Central memory CD8-positive, alpha-beta T cell (primary cell): ENCODE data around the gene TUBGCP3.

Experiments
- ATAC-seq: fragments of 150-1000 bp; cut with Tn5 transposase; replicated peaks from 2 replicates; pipeline ENCODE4 v1.10.0; 2022; ENCODE audit warnings: mild to moderate bottlenecking, moderate FRiP score, moderate number of reproducible peaks; ENCODE audit not compliant: poor library complexity, severe bottlenecking; ENCODE audit errors: extremely low read depth
- DNase-seq, 2 donors: peaks; one replicate each; pipeline ENCODE4 v3.0.0; 2021; ENCODE audit warnings: low spot score in 2 of 2
- H3K27ac Mint-ChIP-seq: one replicate; pipeline ENCODE4 v1.8.0; 2022; ENCODE audit warnings: low read depth, mild to moderate bottlenecking, moderate library complexity, mixed read lengths
- H3K27me3 Mint-ChIP-seq: one replicate; pipeline ENCODE4 v1.8.0; 2022; ENCODE audit warnings: mixed read lengths
- H3K36me3 Mint-ChIP-seq: one replicate; pipeline ENCODE4 v1.8.0; 2022; ENCODE audit warnings: mild to moderate bottlenecking, moderate library complexity, mixed read lengths; ENCODE audit not compliant: insufficient read depth
- H3K4me1 Mint-ChIP-seq: one replicate; pipeline ENCODE4 v1.8.0; 2022; ENCODE audit warnings: mixed read lengths
- H3K4me3 Mint-ChIP-seq: one replicate; pipeline ENCODE4 v1.8.0; 2022; ENCODE audit warnings: mild to moderate bottlenecking, moderate library complexity, mixed read lengths
- H3K9me3 Mint-ChIP-seq: one replicate; pipeline ENCODE4 v1.8.0; 2022; ENCODE audit warnings: mixed read lengths

The TUBGCP3 gene

DNA sequence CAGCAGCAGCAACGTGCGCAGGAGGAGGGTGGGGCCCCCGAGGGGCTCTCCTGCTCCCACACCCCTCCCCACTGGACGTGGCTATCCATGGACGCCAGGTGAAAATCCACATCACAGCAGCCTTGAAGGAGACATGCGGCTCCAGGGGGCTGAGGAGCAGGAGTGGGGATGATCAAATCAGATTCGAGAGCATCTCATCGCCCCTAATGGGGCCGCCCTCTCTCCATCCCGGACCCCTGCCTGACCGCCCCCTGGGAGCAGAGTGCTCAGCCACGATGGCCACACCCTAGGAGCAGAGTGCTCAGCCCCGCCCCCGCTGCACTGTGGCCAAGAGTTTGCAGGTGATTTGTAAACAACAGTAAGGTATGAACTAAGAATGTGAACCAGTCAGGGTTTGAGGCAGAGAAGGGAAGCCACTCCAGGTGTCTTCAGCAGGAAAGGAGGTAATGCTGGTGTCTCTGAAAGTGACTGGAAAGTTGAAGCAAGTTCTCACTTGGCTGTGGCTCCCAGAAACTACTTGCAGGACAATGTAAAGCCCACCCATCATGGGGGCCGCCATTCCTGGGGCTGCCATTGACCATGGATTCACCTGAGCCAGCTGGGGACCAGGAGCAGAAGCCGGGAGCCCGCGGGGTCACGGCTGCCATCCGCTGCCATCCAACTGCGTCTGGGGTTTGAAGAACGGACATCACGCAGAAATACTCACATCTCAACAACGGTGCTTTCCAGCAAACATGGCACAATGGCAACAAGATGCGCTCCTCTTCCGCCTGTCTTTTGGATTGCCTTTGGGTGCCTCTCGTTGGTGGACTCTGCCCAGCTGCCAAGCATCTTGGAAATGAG is 140.0 kb downstream of the TUBGCP3 start:
- no peak overlapping the region for H3K27ac Mint-ChIP-seq
- peak in 1 of 2 donors; percentile 4 for DNase-seq
- peaks cover 46% of the 10 kb centered on the region for H3K27me3 Mint-ChIP-seq
- H3K36me3 Mint-ChIP-seq, result peaks cover 1% of the 10 kb centered on the region
- H3K4me1 Mint-ChIP-seq, result peaks cover 5% of the 10 kb centered on the region
- no peak for ATAC-seq
- H3K4me3 Mint-ChIP-seq, result no peak overlapping the region
- no peaks in the 10 kb centered on the region for H3K9me3 Mint-ChIP-seq

DNA sequence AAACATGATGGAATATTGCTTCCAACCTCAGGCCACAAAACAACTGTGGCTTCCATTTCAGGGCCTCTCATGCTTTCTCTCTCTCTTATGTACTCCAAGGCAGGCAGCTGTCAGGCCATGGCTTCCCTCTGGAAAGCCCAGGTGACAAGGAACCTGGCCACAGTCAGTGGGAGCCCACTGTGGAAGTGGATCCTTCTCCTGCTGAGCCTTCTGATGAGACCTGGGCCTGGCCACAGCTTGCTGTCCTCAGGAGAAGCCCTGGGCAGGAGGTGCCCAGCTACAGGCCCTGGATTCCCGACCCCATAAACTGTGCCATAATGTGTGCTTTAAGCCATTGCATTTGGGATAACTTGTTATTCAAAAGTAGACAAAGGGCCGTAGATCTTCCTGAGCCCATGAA is 140.6 kb downstream of the TUBGCP3 start:
- H3K4me3 Mint-ChIP-seq, result no peak overlapping the region
- H3K9me3 Mint-ChIP-seq, result no peaks in the 10 kb centered on the region
- H3K36me3 Mint-ChIP-seq, result peaks cover 1% of the 10 kb centered on the region
- H3K4me1 Mint-ChIP-seq, result peaks cover 5% of the 10 kb centered on the region
- H3K27me3 Mint-ChIP-seq, result peaks cover 46% of the 10 kb centered on the region
- ATAC-seq (no peak), DNase-seq (peak in 1 of 2 donors; percentile 5)
- H3K27ac Mint-ChIP-seq, result no peak overlapping the region

DNA sequence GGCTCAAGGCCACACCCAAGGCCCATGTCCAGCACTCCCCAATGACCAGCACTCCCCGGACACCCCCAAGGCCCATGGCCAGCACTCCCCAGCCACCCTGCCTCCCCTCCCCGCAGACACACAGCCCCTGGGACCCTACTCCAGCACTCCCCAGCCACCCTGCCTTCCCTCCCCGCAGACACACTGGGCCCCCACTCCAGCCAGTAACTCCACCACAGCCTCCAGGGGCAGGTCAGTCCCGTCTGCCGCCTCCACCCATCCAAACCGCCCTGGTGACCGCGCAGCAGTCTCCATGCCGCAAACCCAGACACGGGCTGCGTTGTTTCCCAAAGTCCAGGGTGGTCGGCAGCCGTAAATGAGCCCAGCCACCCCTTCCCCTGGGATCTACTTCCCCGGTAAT is 141.1 kb downstream of the TUBGCP3 start:
- peaks cover 5% of the 10 kb centered on the region for H3K4me1 Mint-ChIP-seq
- H3K27me3 Mint-ChIP-seq, result peaks cover 46% of the 10 kb centered on the region
- ATAC-seq (no peak), DNase-seq (peak in 1 of 2 donors; percentile 3)
- H3K9me3 Mint-ChIP-seq, result no peaks in the 10 kb centered on the region
- H3K4me3 Mint-ChIP-seq, result no peak overlapping the region
- H3K36me3 Mint-ChIP-seq, result peaks cover 1% of the 10 kb centered on the region
- H3K27ac Mint-ChIP-seq, result no peak overlapping the region

DNA sequence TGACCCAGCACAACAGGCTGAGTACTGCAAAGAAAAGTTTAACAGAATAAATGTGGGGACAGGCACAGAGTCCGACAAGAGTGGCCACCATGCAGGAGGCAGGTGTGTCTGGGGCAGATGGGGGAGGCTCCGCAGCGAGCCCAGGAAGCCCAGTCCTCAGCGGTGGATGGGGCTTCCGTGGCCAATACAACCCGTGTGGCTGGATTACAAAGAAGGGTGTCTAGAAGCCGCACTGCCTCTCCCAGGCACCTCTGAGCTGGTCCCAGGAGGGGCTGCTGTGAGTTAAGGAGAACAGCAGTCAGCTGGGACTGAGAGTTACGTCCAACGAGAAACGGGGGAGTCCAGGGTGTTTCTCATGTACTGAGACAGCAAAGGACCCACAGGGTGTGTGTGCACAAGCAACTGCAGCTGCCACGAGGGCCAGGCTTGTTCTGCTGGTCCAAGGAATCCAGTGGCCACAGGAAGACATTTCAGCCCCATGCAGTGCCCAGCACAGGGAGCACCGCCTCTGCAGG is 141.5 kb downstream of the TUBGCP3 start:
- ATAC-seq, result no peak
- Mint-ChIP-seq H3K27me3 (peaks cover 46% of the 10 kb centered on the region), H3K9me3 (no peaks in the 10 kb centered on the region), H3K4me3 (no peak overlapping the region), H3K27ac (no peak overlapping the region), H3K36me3 (peaks cover 1% of the 10 kb centered on the region), H3K4me1 (peaks cover 5% of the 10 kb centered on the region)
- no peak for DNase-seq

DNA sequence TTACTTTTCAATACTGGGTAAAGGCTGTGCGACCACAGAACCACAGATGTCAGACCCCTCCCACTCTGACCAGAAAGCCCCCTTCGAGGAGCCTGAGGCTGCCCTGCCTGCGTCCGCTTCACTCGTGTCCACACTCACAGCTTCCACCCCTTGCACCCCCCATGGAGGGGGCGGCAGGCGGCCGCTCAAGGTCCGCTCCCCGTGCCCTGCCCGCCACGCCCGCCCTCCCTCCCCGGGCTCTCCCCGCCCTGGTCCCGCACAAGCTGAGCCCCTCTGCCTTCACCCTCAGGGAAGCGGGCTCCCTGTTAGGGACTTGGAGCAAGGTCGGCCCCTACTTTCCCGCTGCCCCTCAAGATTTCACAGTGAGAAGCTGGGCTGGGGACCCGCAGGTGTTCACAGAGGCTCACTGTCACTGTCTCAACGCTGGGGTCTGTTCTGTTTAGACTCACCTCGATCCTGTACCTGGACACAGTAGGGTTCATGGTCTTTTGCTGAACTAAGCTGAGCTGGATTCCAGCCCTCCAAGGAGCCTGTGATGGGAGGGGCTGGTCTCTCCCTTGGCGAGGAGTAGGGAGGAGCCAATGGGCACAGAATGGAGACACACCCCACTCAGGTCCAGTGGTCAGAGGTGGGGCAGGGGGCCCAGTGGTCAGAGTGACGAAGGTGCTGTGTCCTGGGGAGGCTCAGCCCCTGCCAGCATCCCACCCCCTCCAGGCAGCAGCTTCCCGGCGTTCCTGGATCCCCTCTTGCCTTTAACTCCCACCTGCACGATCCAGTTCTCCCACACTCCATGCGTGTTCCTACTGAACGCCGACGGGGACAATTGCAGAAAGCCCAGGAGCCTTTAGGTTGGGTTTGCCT is 142.3 kb downstream of the TUBGCP3 start:
- Mint-ChIP-seq H3K27ac (no peak overlapping the region), H3K36me3 (no peaks in the 10 kb centered on the region), H3K27me3 (peaks cover 47% of the 10 kb centered on the region), H3K4me3 (no peak overlapping the region), H3K4me1 (peaks cover 5% of the 10 kb centered on the region), H3K9me3 (no peaks in the 10 kb centered on the region)
- ATAC-seq, result no peak
- peak in 1 of 2 donors; percentile 6 for DNase-seq

DNA sequence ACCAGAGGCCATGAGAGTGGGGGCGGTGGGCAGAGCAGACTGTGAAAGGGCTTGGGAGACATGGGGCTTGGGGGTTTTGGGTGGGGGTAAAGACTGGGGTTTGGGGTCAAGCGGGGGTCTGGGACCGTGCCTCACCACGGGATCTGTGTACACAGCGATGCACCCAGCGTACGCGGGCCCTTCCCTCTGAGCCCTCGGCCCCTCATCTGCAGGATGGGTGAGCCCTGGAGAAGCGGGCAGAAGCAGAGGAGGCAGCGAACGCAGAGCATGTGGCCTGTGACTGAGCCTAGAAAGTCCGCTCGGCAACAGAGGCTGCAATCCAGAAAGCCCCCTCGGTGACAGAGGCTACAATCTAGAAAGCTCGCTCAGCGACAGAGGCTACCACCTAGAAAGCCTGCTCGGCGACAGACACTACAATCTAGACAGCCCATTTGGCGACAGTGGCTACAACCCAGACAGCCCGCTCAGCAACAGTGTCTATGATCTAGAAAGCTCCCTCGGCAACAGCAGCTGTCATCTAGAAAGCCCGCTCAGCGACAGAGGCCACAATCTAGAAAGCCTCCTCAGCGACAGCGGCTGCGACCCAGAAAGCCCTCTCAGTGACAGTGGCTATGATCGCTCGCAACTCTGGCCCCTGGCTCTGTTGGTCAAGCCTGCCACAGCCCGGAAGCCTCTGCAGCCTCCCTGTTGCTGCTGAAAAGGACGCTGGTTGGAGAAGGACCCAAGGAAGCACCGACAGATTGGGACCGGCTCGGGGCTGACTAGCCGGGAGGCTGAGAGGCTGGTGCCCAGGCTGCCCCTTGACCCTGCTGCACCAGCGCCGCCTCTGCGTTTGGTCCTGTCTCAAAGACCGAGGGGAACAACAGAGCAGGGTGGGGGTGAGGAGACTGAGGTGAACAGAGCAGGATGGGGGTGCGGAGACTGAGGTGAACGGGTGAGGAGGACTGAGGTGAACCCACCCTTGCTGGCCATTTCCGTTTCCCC is 143.2 kb downstream of the TUBGCP3 start:
- ATAC-seq, result peak; percentile 10

DNA sequence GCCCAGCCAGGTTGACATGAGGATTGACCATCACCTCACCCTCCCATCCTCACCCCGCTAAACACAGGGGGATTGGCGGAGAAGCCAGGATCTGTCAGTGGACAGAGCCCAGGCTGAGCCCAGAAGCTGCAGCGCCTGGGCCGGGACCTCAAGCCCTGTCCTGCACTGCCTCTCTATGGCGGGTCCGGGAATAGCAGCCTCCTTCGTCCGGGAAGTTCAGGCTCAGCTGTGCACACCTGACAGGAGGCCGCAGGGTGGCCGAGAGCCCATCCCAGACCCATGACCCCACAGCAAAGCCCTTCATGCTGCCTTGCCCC is 144.0 kb downstream of the TUBGCP3 start:
- H3K27me3 Mint-ChIP-seq, result peaks cover 55% of the 10 kb centered on the region
- DNase-seq, result peak in 1 of 2 donors; percentile 8
- no peaks in the 10 kb centered on the region for H3K9me3 Mint-ChIP-seq
- ATAC-seq, result no peak
- no peak overlapping the region for H3K27ac Mint-ChIP-seq
- peaks cover 5% of the 10 kb centered on the region for H3K4me1 Mint-ChIP-seq
- H3K36me3 Mint-ChIP-seq, result no peaks in the 10 kb centered on the region
- H3K4me3 Mint-ChIP-seq, result no peak overlapping the region

More for the DNA sequence above, 143.2 kb downstream of the TUBGCP3 start:
- no peak overlapping the region for H3K4me3 Mint-ChIP-seq
- peaks cover 5% of the 10 kb centered on the region for H3K4me1 Mint-ChIP-seq
- H3K36me3 Mint-ChIP-seq, result no peaks in the 10 kb centered on the region
- peak in 1 of 2 donors; percentile 6 for DNase-seq
- H3K27ac Mint-ChIP-seq, result no peak overlapping the region
- H3K9me3 Mint-ChIP-seq, result no peaks in the 10 kb centered on the region
- H3K27me3 Mint-ChIP-seq, result peaks cover 55% of the 10 kb centered on the region

DNA sequence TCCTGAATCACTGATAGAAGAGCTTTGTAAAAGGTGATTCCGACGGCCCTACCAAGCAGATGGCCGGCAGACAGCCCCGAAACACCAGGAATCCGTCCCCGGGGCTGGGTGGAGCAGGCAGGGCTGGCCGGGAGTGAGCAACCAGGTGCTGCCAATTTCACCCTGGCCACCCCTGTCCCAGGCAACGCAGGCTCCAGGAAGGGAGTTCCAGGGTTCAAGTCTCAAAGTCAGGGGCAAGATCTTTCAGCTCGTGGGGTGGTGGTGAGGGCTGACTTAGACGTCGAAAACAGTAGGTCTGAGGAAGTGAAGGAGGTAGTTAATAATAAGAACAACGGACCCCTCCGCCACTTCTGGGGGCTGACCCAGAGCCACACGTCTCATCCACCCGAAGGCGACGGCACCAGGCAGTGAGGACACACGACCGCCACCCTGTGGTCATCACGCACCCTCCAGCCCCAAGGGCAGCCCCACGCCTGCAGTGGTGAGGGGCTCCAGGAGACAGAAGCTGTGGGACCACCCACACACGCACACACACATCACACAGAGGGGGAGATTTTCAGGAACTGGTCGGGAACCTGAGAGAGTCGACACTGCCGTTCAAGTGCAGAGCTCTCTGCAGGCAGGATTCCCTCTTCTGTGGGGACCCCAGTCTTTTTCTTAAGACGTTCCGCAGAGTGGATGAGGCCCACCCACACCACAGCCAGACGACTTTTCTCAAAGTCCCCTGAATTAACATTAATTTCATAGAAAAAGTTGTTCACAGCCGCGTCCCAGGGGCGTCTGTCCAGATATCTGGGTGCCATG is 144.6 kb downstream of the TUBGCP3 start:
- H3K4me3 Mint-ChIP-seq, result no peak overlapping the region
- H3K36me3 Mint-ChIP-seq, result peaks cover under 1% of the 10 kb centered on the region
- H3K4me1 Mint-ChIP-seq, result peaks cover 5% of the 10 kb centered on the region
- H3K9me3 Mint-ChIP-seq, result peaks cover 3% of the 10 kb centered on the region
- H3K27ac Mint-ChIP-seq, result no peak overlapping the region
- peak in 1 of 2 donors; percentile 4 for DNase-seq
- ATAC-seq, result no peak
- peaks cover 49% of the 10 kb centered on the region for H3K27me3 Mint-ChIP-seq

DNA sequence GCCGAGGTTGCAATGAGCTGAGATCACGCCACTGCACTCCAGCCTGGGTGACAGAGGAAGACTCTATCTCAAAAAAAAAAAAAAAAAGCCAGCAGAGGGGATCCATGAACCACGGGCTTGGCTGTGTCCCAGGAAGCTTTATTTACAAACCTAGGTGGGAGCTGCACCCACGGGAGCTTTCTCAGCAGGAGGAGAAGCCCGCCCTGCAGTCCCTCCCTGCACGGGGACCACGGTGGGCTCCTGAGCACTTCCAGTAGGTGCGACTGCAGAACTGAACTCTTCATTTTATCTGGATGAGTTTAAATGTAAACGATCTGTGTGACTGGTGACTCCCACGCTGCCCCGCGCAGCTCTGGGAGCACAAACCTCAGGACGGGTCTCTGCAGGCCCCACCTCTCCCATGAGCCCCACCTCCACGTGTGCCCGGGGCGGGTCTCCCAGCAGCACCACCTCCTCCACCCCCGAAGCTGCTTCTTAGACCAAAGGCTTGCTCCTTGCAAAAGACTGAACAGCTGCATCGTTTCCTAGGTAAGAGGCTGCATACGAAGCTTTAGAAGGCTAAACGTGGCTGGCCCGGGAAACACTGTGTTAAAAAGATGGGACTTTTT is 145.4 kb downstream of the TUBGCP3 start:
- Mint-ChIP-seq H3K36me3 (peaks cover 1% of the 10 kb centered on the region), H3K4me1 (peaks cover 5% of the 10 kb centered on the region), H3K9me3 (peaks cover 8% of the 10 kb centered on the region), H3K27ac (no peak overlapping the region), H3K4me3 (no peak overlapping the region), H3K27me3 (peaks cover 43% of the 10 kb centered on the region)
- ATAC-seq (no peak), DNase-seq (peak in 1 of 2 donors; percentile 6)

DNA sequence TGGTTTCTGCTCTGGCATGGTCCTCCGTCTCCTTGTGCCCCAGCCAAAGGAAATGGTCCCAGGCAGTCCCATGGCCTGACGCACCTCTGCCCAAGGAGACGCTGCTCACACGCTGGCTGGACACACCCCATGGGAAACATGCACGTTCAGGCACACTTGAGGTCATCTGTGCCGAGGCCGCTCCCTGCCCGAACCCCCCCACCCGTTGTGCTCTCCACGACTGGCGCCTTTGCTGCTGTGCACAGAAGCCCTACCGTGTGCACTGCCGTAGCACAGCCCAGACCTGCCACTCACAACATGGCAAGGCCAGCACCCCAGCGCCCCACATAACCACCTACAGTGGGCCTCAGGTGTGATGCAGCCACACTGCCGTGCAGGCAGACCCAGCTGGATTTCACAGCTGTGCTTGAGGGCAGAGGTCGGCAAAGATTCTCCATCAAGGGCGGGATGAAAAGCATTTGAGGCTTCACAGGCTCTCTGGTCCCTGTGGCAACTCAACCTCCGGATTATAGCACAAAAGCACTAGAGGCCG is 146.1 kb downstream of the TUBGCP3 start:
- DNase-seq (no peak), ATAC-seq (no peak)
- Mint-ChIP-seq H3K9me3 (peaks cover 8% of the 10 kb centered on the region), H3K4me3 (no peak overlapping the region), H3K27me3 (peaks cover 36% of the 10 kb centered on the region), H3K36me3 (peaks cover 1% of the 10 kb centered on the region), H3K27ac (no peak overlapping the region), H3K4me1 (no peaks in the 10 kb centered on the region)

DNA sequence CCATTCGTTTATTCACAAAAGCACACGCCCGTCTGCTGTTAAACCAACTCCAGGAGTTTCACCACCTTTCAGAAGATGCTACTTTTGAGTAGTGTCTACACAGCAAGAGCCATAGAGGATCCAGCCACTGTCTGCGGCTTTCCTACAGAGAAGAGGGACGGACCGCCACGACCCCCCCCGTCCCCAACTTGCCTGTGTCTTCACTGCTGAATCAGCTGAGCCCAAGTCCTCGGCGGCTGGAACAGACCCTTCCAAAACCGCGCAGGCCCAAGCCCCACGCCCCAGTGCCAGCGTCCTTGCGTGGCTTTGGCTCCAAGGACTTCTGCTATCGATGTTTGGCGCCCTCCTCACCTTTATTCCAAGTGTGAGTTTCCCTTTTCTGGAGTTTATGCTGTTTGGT is 146.7 kb downstream of the TUBGCP3 start:
- peaks cover 1% of the 10 kb centered on the region for H3K36me3 Mint-ChIP-seq
- ATAC-seq, result no peak
- no peaks in the 10 kb centered on the region for H3K4me1 Mint-ChIP-seq
- H3K4me3 Mint-ChIP-seq, result no peak overlapping the region
- peaks cover 8% of the 10 kb centered on the region for H3K9me3 Mint-ChIP-seq
- DNase-seq, result no peak
- no peak overlapping the region for H3K27ac Mint-ChIP-seq
- H3K27me3 Mint-ChIP-seq, result peaks cover 33% of the 10 kb centered on the region
